ENCODE data around the gene UBXN6. TPM values are rescaled to one million over a fixed set of nuclear protein-coding genes. Genes with fewer than 3 reads are reported as not detected.

The UBXN6 gene
- total RNA-seq, 2 experiments from 2014 or later: 52.3 to 52.9 TPM

GRCh38 chr19:4423416-4424126, 34.0 kb downstream of the UBXN6 start:
- POLR2A ChIA-PET: no interaction called here
- CTCF ChIA-PET: interaction anchor here (1.0 kb wide), 1 partner anchor 11 kb away, joined by 3 read pairs; no protein-coding TSS in a partner anchor

DNA sequence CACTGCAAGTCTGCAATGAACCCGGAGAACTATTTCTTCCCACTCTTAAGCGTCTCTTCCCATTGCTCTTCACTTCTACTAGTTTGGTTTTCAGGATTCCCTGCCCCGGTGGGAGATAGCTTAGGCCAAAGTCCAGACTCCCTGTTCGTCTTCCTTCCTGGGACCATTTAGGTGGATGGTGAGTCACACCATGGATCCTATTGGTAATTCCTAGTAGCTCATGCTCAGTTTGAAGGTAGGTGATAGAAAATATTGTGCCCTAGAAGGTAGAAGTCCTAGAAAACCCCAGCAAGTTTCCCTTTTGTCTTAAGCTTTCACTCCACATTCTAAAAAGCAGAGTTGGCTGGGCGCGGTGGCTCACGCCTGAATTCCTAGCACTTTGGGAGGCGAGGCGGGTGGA, 41.3 kb downstream of the UBXN6 start:
- ChIA-PET CTCF (interaction anchor here (1.2 kb wide), 1 partner anchor 46 kb away, joined by 4 read pairs; no protein-coding TSS in a partner anchor), POLR2A (interaction anchor here (0.6 to 1.0 kb wide), 3 partner anchors 12 to 80 kb away, joined by 3 to 6 read pairs (median 4); no protein-coding TSS in a partner anchor)

- CTCF ChIA-PET: no interaction called here
- POLR2A ChIA-PET: interaction anchor here (0.7 kb wide), 1 partner anchor 55 kb away, joined by 4 read pairs; no protein-coding TSS in a partner anchor
Measured at GRCh38 chr19:4415352-4415751, 42.2 kb downstream of the UBXN6 start.

GRCh38 chr19:4414800-4415321, 42.7 kb downstream of the UBXN6 start:
- CTCF ChIA-PET: no interaction called here
- POLR2A ChIA-PET: interaction anchor here (0.5 to 0.6 kb wide), 2 partner anchors 159 to 653 kb away, joined by 3 read pairs; no protein-coding TSS in a partner anchor

GRCh38 chr19:4414144-4414799, 43.3 kb downstream of the UBXN6 start:
- ChIA-PET CTCF (no interaction called here), POLR2A (interaction anchor here (0.5 to 0.6 kb wide), 2 partner anchors 159 to 652 kb away, joined by 3 read pairs; no protein-coding TSS in a partner anchor)

GRCh38 chr19:4413588-4413987, 44.0 kb downstream of the UBXN6 start:
- ChIA-PET CTCF (no interaction called here), POLR2A (no interaction called here)

- ChIA-PET POLR2A (interaction anchor here (0.5 kb wide), 1 partner anchor 18 kb away, joined by 3 read pairs; no protein-coding TSS in a partner anchor), CTCF (no interaction called here)
Measured at GRCh38 chr19:4409123-4409933, 48.3 kb downstream of the UBXN6 start.

GRCh38 chr19:4406626-4407025, 51.0 kb downstream of the UBXN6 start:
- POLR2A ChIA-PET: no interaction called here
- CTCF ChIA-PET: interaction anchor here (1.0 to 1.4 kb wide), 2 partner anchors 15 to 55 kb away, joined by 3 to 4 read pairs; no protein-coding TSS in a partner anchor

- ChIA-PET CTCF (no interaction called here), POLR2A (interaction anchor here (0.6 kb wide), 1 partner anchor 348 kb away, joined by 3 read pairs; no protein-coding TSS in a partner anchor)
Measured at GRCh38 chr19:4405977-4406376, 51.6 kb downstream of the UBXN6 start.

DNA sequence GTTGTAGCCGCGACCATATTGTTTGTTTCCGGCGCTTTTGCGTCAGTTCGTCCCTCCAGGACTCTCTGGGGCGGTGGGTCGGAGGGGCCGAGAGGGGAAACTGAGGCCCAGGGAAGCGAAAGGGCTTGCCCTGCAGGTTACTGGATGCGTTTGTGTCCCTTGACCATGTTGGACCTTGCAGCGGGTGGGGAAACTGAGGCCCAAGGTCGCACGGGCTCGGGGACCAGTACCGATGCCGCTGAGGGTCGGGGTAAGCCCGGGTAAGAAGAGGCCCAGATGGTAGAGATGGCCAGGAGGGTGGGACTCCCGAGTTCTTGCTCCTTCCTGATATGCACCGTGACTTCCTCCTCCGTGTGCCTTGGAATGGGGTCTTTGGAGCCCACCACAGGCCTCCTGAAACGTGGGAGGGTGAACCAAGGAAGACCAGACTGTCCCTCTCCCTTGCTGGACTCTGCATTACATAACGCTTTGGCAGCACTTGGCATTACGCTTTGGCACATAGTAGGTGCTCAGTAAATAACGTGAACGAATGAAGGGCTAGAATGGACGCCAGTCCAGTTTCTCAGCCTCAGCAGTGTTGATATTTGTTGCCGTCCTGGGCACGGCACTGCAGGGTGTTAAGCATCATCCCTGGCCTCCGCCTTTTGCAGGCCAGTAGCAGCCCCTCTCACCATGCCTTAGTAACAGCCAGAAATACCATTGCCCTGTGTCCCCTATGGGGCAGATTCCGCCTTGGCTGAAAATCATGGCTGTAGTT, 54.4 kb downstream of the UBXN6 start:
- CTCF ChIA-PET: interaction anchor here (3.2 kb wide), 1 partner anchor 34 kb away, joined by 44 read pairs; no protein-coding TSS in a partner anchor
- POLR2A ChIA-PET: interaction anchor here (1.3 kb wide), 1 partner anchor 37 kb away, joined by 3 read pairs; no protein-coding TSS in a partner anchor

GRCh38 chr19:4402171-4403004, 55.2 kb downstream of the UBXN6 start, which contains the start of gene CHAF1A:
Gene CHAF1A, plus strand, starts transcription at chr19:4402640. Its CDS starts 123 bp downstream, at chr19:4402763.
- ChIA-PET POLR2A (interaction anchor here (0.6 to 1.3 kb wide), 4 partner anchors 9 to 156 kb away, joined by 3 read pairs; partner anchors contain the start of genes MPND and YJU2), CTCF (interaction anchor here (0.5 to 3.2 kb wide), 5 partner anchors 33 to 430 kb away, joined by 3 to 44 read pairs (median 4); partner anchors contain the start of gene MPND)

DNA sequence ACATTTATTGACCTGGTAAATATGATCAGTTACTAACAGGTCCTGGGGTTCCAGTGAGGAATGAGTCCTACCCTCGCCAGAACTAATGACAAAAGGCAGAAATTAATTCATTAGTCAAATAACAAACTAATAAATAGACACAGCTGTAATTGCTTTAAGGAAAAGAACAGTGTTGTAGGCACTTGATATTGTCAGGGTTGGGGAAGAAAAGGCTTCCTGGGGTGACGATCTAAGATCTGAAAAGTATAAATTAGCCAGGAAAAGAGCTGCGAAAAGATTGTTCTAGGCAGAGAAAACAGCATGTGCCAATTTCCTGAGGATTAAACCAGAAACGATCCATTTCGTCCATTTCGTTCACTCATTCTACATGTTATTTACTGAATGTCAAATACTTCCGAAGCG, 55.8 kb downstream of the UBXN6 start:
- ChIA-PET CTCF (interaction anchor here (0.5 to 3.2 kb wide), 5 partner anchors 32 to 430 kb away, joined by 3 to 44 read pairs (median 4); no protein-coding TSS in a partner anchor), POLR2A (interaction anchor here (0.6 to 1.3 kb wide), 4 partner anchors 9 to 155 kb away, joined by 3 read pairs; partner anchors contain the start of genes MPND and YJU2)

- ChIA-PET POLR2A (interaction anchor here (1.0 to 1.4 kb wide), 2 partner anchors 31 to 32 kb away, joined by 5 to 6 read pairs; no protein-coding TSS in a partner anchor), CTCF (interaction anchor here (0.6 to 3.2 kb wide), 11 partner anchors 10 to 59 kb away, joined by 3 to 44 read pairs (median 4); no protein-coding TSS in a partner anchor)
Measured at GRCh38 chr19:4400135-4400936, 57.3 kb downstream of the UBXN6 start, which contains the start of gene SH3GL1. Gene SH3GL1, minus strand, starts transcription at chr19:4400547. Its CDS starts 179 bp downstream, at chr19:4400368.

- CTCF ChIA-PET: interaction anchor here (0.6 to 3.2 kb wide), 9 partner anchors 9 to 59 kb away, joined by 3 to 44 read pairs (median 5); no protein-coding TSS in a partner anchor
- POLR2A ChIA-PET: interaction anchor here (1.0 to 1.4 kb wide), 2 partner anchors 30 to 31 kb away, joined by 5 to 6 read pairs; no protein-coding TSS in a partner anchor
Measured at GRCh38 chr19:4399812-4400134, 57.8 kb downstream of the UBXN6 start.

GRCh38 chr19:4396949-4397783, 60.4 kb downstream of the UBXN6 start:
- ChIA-PET POLR2A (no interaction called here), CTCF (interaction anchor here (1.1 kb wide), 2 partner anchors 27 to 134 kb away, joined by 3 read pairs; no protein-coding TSS in a partner anchor)
